GF-D8 (cell line): Measurements from ENCODE around the gene ZFYVE27.

Source experiments
- DNase-seq: peaks from one replicate; lab custom pipeline; 2025; lab: John Stamatoyannopoulos, UW

ZFYVE27 gene

GRCh38 chr10:97715259-97715874 is 21.6 kb upstream of the ZFYVE27 start:
- no peak for DNase-seq

- no peak for DNase-seq
Measured at GRCh38 chr10:97717627-97718026, 19.3 kb upstream of the ZFYVE27 start.

- DNase-seq = peak; percentile 41
Measured at GRCh38 chr10:97718178-97718577, 18.8 kb upstream of the ZFYVE27 start.

GRCh38 chr10:97718659-97719142 is 18.2 kb upstream of the ZFYVE27 start:
- DNase-seq = no peak

- DNase-seq = no peak
Measured at GRCh38 chr10:97719602-97720001, 17.3 kb upstream of the ZFYVE27 start.

GRCh38 chr10:97721871-97722780 is 14.8 kb upstream of the ZFYVE27 start:
- DNase-seq = peak; percentile 10

- DNase-seq = no peak
Measured at GRCh38 chr10:97723001-97723400, 13.9 kb upstream of the ZFYVE27 start.

GRCh38 chr10:97724341-97724941 is 12.5 kb upstream of the ZFYVE27 start:
- DNase-seq = no peak

GRCh38 chr10:97726636-97727178 is 10.2 kb upstream of the ZFYVE27 start:
- DNase-seq = no peak

GRCh38 chr10:97729014-97729413 is 7.9 kb upstream of the ZFYVE27 start:
- DNase-seq = no peak

- DNase-seq = peak; percentile 42
Measured at GRCh38 chr10:97731346-97732051, 5.4 kb upstream of the ZFYVE27 start.

GRCh38 chr10:97732052-97732359 is 4.9 kb upstream of the ZFYVE27 start:
- DNase-seq = no peak

GRCh38 chr10:97733256-97733655 is 3.7 kb upstream of the ZFYVE27 start:
- no peak for DNase-seq

- DNase-seq = no peak
Measured at GRCh38 chr10:97734021-97734420, 2.9 kb upstream of the ZFYVE27 start.

GRCh38 chr10:97736403-97736901 is 476 bp upstream of the ZFYVE27 start:
- DNase-seq = no peak

GRCh38 chr10:97737770-97738265 is 890 bp downstream of the ZFYVE27 start:
- no peak for DNase-seq

- no peak for DNase-seq
Measured at GRCh38 chr10:97738616-97739015, 1.7 kb downstream of the ZFYVE27 start.

GRCh38 chr10:97740613-97741012 is 3.7 kb downstream of the ZFYVE27 start:
- DNase-seq = no peak

GRCh38 chr10:97743169-97743943 is 6.4 kb downstream of the ZFYVE27 start:
- DNase-seq = no peak

GRCh38 chr10:97744405-97745035 is 7.6 kb downstream of the ZFYVE27 start:
- DNase-seq = no peak
